GM12892 (cell line): ENCODE data around the gene CHST11.

ENCODE experiments used
- DNase-seq: peaks from one replicate; pipeline ENCODE4 v3.0.0; 2011; ENCODE audit not compliant: insufficient read length
- FAIRE-seq: peaks from 2 replicates; lab custom pipeline; 2011; peaks lifted over from hg19 to GRCh38; lab: Jason Lieb, UNC
- POLR2A ChIP-seq: IDR thresholded peaks from 2 replicates; pipeline ENCODE4 v1.6.1; 2011; ENCODE audit warnings: low read depth, low read length, control low read depth
- POLR2AphosphoS5 ChIP-seq: IDR thresholded peaks from 2 replicates; pipeline ENCODE4 v1.6.1; 2011; ENCODE audit warnings: low read depth, low read length, control low read depth
- TAF1 ChIP-seq: IDR thresholded peaks from 2 replicates; pipeline ENCODE4 v1.6.1; 2011; ENCODE audit warnings: low read depth, mild to moderate bottlenecking, control low read depth, low read length, borderline replicate concordance

Gene CHST11

DNA sequence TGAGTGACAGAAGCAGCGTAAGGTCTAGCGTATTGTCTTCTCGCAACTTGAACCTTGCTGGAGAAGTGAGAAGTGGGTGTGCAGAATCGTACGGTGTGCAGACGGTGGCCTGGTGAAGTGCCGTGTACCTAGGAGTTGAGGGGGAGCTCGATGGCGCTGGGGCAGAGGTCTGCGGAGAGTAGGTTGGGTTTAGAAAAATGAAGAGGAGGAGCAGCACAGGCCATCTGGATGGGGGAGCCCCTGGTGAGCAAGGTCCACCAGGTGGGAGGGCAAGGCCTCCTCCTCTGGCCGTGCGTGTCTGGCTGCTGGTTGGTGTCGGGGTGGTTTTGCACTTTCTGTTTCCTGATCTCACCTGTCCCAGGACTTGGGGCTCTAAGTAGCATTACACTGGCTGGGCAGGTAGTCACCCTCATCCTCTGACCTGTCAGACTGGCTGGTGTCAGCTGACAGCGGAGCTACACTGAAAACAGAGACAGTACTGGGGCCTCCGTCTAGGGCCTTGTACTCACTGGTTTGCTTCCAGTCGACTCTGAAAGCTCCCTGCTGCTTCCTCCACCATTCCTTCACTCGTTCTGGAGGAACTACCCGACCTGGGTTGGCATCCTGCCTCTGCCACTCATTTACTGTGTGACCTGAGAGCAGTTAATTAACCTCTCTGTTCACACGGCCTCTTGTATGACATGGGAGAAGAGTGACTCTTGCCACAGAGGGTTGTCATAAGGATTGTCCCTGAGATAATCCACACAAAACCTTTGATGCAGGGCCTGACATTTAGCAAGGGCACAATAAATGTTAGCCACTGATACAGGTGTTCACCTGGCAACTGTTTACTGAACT is 273.1 kb downstream of the CHST11 start:
- TF ChIP-seq TAF1 (no peak), POLR2A (no peak), POLR2AphosphoS5 (no peak)
- DNase-seq (no peak), FAIRE-seq (no peak)

DNA sequence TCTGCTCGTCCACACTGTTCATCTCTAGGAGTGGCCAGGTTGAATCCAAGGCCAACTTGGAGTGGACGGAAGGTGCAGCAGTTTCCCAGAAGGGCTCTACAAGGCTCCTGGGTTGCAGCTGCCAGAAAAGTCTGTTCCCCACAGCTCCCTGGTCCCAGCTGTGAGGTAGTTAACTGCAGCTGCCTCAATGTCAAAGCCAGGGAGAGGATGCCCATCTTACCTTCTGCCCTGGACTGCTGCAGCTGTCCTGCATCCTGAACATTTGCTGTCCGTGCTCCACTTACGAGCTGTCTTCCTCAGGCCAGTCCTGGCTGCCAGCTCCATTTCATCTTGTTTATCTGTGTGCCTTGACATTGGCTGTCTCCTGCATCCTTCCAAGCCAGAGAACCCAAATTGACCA is 274.0 kb downstream of the CHST11 start:
- FAIRE-seq (no peak), DNase-seq (no peak)
- TF ChIP-seq POLR2A (no peak), POLR2AphosphoS5 (no peak), TAF1 (no peak)

DNA sequence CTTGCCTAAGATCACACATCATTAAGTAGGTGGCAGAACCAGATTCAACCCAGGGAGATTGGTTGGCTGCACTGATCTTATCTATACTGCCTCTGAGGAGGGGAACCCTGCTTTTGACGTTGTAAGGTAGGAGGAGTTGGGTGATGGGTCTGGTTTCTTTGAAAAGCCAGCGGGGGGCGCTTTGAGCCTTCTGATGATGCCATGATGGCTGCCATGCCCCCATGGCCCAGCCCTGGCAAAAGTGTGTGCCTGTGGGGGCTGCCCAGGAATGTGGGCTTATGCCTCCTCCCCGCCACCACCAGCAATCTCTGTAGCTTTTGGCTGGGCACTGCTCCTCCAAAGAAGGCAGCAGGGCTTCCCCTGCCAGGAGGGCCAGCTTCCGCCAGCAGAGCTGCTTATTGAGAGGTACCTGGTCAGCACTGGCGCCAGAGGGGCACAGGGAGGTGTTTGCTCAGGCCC is 277.0 kb downstream of the CHST11 start:
- no peak for FAIRE-seq
- TF ChIP-seq POLR2AphosphoS5 = no peak
- TF ChIP-seq POLR2A = no peak
- TF ChIP-seq TAF1 = no peak
- no peak for DNase-seq

DNA sequence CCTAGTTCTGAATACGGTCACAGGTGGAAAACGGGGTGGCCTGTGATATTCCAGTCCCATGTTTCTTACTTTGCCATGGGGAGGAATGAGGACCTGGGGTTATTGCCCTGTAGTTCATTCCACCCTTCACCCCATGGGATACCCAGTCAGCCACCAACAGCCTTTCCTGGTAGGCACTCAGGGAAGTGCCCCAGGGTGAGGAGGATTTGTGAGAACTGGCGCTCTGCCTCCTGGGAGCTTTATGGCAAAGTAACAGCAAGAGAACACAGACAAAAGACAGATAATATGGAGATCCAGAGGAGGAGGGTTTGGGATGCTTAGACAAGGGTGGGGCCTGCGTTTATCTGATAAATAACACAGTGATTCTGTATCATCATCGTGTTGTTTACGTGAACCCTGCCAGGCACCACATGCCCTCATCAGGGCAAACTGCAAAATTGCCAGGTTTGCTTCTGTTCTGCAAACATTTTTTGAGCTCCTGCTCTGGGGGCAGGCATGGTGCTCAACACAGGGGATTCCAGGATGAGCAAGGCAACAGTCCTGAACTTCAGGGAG is 277.9 kb downstream of the CHST11 start:
- no peak for TF ChIP-seq POLR2A
- TF ChIP-seq POLR2AphosphoS5 = no peak
- no peak for TF ChIP-seq TAF1
- FAIRE-seq (no peak), DNase-seq (no peak)

DNA sequence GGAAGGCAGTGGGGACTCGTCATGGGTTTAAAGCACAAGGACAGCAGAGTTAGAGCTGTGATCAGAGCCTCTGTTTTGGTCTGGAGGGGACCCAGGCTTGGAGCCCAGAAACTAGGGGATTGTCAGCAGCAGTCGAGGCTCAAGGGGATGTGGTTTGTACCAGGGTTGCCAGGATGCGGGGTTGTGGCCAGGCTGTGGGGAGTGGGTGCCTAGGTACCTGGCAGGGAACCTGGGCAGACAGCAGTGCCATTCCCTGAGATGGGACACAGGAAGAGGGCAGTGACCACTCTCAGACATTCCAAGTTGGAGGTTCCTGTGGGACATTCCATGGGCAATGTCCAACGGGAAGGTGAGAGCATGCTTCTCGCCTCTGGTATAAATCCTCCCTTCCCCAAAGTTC is 279.1 kb downstream of the CHST11 start:
- DNase-seq (no peak), FAIRE-seq (no peak)
- no peak for TF ChIP-seq TAF1
- TF ChIP-seq POLR2AphosphoS5 = no peak
- no peak for TF ChIP-seq POLR2A

DNA sequence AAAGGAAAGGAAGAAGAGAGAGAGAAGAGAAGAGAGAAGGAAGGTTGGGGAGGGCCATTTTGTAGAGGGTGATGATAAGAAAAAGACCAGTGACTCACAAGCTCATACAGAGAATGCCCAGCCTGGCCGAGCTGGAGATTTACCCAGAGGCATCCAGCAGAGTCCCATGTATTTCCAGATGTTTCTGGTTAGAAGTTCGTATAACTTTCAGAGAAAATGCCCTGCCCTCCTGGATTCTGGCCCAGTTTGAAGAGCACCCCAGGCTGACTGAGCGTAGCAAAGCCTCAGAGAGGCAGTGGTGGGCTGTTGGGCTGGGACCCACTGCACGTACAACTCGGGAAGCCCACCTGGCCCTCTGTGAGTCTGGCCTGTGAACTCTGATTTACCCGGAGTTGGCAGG is 279.6 kb downstream of the CHST11 start:
- TF ChIP-seq TAF1 (no peak), POLR2A (no peak), POLR2AphosphoS5 (no peak)
- FAIRE-seq (no peak), DNase-seq (no peak)

DNA sequence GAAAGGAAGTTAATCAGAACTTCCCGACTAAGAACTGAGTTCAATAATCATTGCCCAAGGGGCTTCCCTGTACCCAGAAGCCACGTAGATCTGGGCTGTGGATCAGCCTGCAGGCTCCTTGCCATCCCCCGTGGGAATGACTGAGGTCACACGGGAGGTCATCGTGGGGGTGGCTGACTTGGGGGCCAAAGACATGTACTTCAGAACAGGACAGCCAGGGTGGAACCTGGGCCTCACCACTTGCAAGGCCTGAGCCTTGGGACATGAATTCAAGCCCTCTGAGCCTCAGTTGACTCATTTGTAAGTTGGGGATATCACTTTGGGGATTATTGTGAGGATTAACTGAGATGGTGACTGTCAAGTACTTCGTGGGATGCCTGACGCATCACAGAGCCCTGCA is 280.4 kb downstream of the CHST11 start:
- DNase-seq (no peak), FAIRE-seq (no peak)
- TF ChIP-seq POLR2AphosphoS5 (no peak), TAF1 (no peak), POLR2A (no peak)

DNA sequence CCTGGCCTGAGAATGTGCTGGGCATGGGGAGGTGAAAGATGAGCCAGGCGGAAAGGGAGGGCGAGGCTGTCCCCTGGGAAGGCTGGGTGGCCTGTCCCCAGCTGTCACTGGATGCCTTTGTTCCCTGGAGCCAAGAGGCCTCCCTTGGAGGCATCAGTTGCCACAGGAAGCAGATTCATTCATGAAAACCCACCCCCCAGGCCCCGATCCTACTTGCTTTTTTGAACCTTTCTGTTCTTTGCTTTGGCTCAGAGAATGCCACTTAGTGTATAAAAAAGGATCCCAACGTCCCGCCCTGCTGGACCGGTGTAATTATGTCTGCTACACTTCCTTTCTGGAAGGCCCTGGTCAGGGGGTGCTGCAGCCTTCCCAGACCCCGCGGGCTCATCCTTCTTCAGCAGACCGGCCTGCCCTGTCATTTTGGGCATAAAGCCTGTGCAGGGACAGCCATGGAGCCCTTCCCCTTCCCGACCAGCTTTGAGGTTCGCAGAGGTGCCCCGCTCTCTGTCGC is 281.1 kb downstream of the CHST11 start:
- FAIRE-seq = no peak
- DNase-seq = no peak
- TF ChIP-seq POLR2A = no peak
- no peak for TF ChIP-seq TAF1
- no peak for TF ChIP-seq POLR2AphosphoS5

DNA sequence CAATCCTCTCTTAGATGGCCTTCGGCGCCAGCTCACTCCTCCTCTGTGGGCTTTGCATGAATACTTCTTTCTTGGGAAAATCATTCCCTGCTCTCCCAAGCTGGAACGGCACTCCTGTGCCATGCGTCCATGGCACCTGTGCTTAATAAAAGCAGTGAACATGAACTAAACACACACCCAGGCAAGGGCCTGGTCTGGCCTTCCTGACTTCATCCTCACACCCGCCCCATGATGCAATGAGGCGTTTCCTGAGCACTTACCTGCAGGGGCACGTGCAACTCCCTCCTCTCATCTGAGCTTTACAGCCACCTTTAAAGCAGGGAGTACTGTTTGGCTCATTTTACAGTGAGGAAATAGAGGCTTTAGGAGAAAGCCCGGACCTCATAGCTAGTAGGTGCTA is 281.6 kb downstream of the CHST11 start:
- DNase-seq = no peak
- FAIRE-seq = no peak

DNA sequence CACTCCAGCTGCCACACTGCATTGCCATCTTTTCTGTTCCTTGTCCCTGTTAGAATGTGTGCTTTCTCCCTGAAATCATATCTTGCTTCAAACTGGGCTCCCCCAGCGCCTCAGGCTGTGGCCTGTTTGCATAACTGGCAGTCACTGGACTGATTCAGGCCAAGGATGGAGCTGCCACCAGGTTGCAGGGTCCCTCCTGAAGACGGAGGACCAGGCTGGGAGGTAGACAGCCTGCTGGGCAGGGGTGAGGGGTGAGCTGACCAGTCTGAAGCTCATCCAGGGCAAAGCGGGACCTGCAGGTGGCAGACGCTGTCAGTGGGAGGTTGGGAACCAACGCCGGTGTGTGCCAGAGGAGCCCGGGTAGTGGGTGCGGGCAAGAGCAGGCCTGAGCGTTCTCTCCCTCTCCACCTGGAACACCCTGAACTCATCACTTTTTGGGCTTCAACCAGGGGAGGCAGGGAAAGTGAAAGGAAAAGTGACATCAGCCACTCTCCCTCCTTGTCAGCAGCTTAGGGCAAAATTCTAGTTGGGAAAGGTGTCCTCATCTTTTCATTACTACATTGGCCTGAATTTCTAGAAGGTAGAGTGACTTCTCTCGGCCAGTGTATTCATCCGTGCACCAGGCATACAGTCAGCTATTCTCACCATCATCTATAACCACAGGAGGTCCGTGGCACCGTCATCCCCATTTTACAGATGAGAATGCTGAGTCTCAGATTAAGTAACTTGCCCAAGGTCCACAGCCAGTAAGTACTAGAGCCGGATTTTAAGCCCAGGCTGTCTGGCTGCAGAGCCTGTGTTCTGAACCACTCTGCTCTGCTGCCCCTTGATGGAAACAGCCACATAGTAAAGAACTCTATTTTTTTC is 282.3 kb downstream of the CHST11 start:
- FAIRE-seq (peak; percentile 61), DNase-seq (no peak)
- TF ChIP-seq POLR2AphosphoS5 (no peak), POLR2A (no peak), TAF1 (no peak)

More for the DNA sequence above, 281.6 kb downstream of the CHST11 start:
- no peak for TF ChIP-seq POLR2AphosphoS5
- no peak for TF ChIP-seq POLR2A
- TF ChIP-seq TAF1 = no peak

DNA sequence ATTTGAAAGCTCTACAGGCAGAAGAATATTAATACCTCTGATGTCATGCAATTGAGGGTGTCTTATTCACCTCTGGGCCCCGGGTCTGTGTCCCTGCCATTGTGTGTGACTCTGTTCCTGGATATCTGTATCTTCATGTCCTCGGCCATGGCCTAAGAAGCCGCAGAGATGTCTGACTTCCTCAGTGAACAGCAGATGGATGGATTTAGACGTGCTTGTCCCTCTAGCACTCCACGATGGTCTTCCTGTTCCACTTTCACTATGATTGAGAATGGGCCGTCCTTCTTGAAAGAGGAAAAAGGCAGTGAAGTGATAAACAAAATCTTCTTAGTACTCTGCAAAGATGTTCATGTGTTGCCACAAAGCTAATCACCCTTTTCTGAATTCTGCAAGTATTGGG is 283.9 kb downstream of the CHST11 start:
- FAIRE-seq (peak; percentile 95), DNase-seq (peak; percentile 49)
- TF ChIP-seq POLR2A (peak; percentile 41; the same call in 1 of the 2 replicates), TAF1 (peak; percentile 34; the same call in 1 of the 2 replicates), POLR2AphosphoS5 (peak; percentile 49; the same call in 1 of the 2 replicates)
